T follicular helper cell (primary cell): Measurements from ENCODE around the gene ZNF185.
A peak's percentile ranks its signal among the peaks of the same experiment; 100 is the strongest.
"Not testable (repeated sequence)": the region's sequence is repeated elsewhere in the genome, so short reads cannot be mapped to it uniquely, and the experiment has no call there.

Experiments used
- DNase-seq: peaks from one replicate; pipeline ENCODE4 v3.0.0-alpha.2; 2020; ENCODE audit warnings: low read depth

ZNF185 gene

GRCh38 chrX:152895724-152896420 is 2.0 kb upstream of the ZNF185 start:
- no peak for DNase-seq

GRCh38 chrX:152896450-152896849 is 1.4 kb upstream of the ZNF185 start:
- DNase-seq: no peak

- DNase-seq: no peak
These were observed 575 bp downstream of the ZNF185 start for GRCh38 chrX:152898442-152898841.

- DNase-seq: no peak
These were observed 1.4 kb downstream of the ZNF185 start for GRCh38 chrX:152899111-152899873.

GRCh38 chrX:152899874-152900719 is 2.2 kb downstream of the ZNF185 start:
- DNase-seq: no peak

GRCh38 chrX:152900937-152901445 is 3.1 kb downstream of the ZNF185 start:
- no peak for DNase-seq

GRCh38 chrX:152901816-152902501 is 4.1 kb downstream of the ZNF185 start:
- DNase-seq: no peak

- DNase-seq: no peak
These were observed 4.6 kb downstream of the ZNF185 start for GRCh38 chrX:152902502-152902820.

GRCh38 chrX:152903589-152903988 is 5.7 kb downstream of the ZNF185 start:
- DNase-seq: no peak

GRCh38 chrX:152904151-152905080 is 6.5 kb downstream of the ZNF185 start:
- DNase-seq: peak; percentile 25

GRCh38 chrX:152905081-152905420 is 7.2 kb downstream of the ZNF185 start:
- no peak for DNase-seq

- no peak for DNase-seq
These were observed 9.3 kb downstream of the ZNF185 start for GRCh38 chrX:152907084-152907651.

- no peak for DNase-seq
These were observed 10.6 kb downstream of the ZNF185 start for GRCh38 chrX:152908486-152908885.

GRCh38 chrX:152910018-152910417 is 12.2 kb downstream of the ZNF185 start:
- DNase-seq: not testable (repeated sequence)

- DNase-seq: no peak
These were observed 14.2 kb downstream of the ZNF185 start for GRCh38 chrX:152912106-152912505.

- no peak for DNase-seq
These were observed 14.8 kb downstream of the ZNF185 start for GRCh38 chrX:152912641-152913040.

- no peak for DNase-seq
These were observed 15.5 kb downstream of the ZNF185 start for GRCh38 chrX:152913346-152913745.

GRCh38 chrX:152913910-152914309 is 16.0 kb downstream of the ZNF185 start:
- DNase-seq: no peak

GRCh38 chrX:152915541-152916241 is 17.8 kb downstream of the ZNF185 start:
- DNase-seq: no peak
